HG02970 (cell line): ENCODE results near the gene GAK.
"Not testable (repeated sequence)": the region's sequence is repeated elsewhere in the genome, so short reads cannot be mapped to it uniquely, and the experiment has no call there.

ENCODE experiments used
- ATAC-seq: cut with Tn5 transposase; IDR thresholded peaks from one replicate; pipeline ENCODE4 v1.9.1; 2021; ENCODE audit warnings: mild to moderate bottlenecking, moderate library complexity, moderate number of reproducible peaks; ENCODE audit not compliant: unreplicated experiment, low FRiP score

Gene GAK

GRCh38 chr4:954211-955020 is 22.3 kb upstream of the GAK start:
- no peak for ATAC-seq

GRCh38 chr4:953574-953915 is 21.4 kb upstream of the GAK start:
- ATAC-seq = no peak

DNA sequence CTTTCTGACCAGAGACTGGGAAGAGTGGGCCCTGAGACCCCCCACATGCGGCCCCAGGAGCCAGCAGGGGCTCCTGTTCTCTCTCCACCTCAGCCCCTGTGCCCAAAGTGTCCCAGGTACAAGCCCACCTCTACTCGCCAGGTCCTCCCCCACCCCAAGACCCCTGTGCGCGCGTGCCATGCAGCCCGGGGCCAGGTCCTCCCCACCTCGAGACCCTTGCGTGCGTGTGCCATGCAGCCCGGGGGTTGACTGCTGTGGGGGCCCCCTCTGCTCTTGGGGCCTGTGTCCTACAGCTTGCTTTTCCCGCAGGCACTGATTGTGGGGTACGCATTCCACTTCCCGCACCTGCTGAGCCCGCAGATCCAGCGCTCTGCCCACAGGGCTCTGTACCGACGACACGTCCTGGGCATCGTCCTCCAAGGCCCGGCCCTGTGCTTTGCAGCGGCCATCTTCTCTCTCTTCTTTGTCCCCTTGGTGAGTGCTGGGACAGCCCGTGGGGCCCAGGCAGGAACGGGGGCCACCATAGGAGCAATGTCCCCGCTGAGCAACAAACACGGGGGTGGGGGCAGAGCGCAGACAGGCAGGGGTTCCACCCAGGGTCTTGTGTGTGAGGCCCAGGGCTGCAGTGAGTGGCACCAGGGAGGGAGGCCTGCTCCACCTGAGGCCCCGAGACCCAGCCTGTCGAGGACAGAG is 20.9 kb upstream of the GAK start:
- ATAC-seq = no peak

DNA sequence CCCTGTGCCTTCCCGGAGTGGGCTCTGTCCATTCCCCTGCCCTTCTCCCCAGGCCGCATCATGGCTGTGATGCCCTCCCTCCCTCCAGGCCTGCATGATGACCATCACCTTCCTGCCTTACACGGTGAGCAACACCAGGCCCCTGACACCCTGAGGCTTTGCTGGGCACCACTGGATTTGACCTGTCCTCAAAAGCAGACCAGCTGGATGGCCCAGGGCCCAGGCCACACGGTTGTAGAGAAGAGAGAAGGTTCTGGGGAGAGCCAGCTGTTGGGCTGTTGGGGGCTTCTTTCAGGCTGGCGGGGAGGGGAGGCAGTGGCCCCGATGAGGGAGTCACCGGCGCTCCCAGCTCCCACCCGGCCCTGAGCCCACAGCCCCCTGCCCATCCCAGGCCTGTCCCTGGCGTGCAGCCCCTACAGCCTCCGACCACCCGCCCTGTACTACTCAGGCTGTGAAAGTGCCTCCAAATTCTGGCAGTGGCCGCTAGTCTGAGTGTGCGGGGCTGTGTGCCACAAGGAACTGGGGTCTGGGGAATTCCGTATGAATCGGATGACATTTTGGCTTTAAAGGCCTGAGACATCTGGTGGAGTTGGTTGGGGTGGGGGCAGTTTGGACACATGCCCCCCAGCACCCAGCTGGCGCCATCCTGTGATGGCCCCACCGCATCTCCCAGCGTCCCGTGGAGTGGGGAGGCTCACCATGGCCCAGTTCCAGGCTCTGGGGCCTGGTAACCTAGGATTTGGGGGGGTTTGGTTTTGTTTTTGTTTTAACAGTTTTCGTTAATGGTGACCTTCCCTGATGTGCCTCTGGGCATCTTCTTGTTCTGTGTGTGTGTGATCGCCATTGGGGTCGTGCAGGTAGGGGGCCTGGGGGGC is 19.7 kb upstream of the GAK start:
- ATAC-seq = no peak

- ATAC-seq = no peak
Measured at GRCh38 chr4:951186-951585, 19.1 kb upstream of the GAK start.

DNA sequence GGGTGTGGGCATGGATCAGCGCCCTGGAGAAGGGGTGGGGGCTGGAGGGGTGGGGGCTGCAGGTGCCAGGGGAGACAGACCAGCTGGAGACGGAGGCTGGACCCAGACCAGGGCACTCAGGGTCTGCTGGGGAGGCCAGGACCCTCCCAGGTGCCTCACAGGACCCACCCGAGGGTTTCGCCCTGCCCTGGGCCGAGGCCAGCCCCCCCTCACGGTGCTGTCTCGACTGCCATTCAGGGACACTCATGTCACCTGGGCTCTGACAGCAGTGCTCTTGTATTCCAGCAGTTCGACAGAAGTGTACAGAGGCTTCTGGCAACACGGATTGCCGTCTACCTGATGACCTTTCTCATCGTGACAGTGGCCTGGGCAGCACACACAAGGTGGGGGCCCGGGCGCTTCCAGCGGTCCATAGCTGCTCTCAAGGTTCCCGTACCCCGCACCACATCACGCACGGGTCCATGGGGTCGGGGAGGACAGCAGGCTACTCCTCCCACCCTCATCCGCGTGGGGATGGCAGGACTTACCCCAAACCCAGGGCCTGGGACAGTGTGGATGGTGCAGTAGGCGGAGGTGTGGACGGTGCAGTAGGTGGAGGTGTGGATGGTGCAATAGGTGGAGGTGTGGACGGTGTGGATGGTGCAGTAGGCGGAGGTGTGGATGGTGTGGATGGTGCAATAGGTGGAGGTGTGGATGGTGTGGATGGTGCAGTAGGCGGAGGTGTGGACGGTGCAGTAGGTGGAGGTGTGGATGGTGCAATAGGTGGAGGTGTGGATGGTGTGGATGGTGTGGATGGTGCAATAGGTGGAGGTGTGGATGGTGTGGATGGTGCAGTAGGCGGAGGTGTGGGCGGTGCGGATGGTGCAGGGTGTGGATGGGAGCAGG is 18.3 kb upstream of the GAK start:
- ATAC-seq = no peak

DNA sequence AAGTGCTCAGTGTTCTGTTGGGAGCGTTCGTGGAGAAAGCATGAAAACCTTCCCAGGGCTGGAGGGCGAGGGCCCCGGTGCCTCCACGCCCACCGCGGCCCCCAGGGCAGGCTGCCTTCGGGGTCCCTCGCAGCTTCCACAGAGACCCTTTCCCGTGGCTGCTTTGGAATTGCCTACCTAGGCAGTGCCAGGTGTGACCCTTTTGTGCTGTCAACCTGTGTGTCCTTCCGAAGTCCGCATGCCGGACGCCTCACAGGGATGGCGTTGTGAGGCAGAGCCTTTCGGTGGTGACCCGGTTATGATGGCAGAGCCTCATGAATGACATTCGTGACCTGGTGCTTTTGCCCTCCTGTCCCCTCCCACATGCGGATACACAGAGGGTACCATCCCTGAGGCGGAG is 17.5 kb upstream of the GAK start:
- no peak for ATAC-seq

DNA sequence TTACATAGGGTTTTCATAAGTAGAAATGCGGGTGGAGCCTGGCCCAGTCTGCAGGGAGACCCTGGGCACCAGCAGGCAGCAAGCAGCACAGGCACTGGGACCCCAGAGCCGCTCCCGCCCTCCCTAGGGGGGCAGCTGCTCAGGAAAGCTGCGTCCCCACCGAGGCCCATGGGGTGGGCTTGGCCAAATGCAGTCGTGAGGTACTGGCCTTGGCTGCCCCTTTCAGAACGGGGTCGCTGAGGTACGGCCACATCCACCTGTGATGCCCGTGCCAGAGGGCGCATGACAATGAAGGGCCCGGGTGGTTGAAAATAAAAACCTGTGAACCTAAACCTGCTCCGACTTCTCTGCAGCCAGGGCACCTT is 16.8 kb upstream of the GAK start:
- ATAC-seq = no peak

- ATAC-seq = no peak
Measured at GRCh38 chr4:948101-948935, 16.2 kb upstream of the GAK start.

GRCh38 chr4:947491-947971 is 15.4 kb upstream of the GAK start:
- no peak for ATAC-seq

DNA sequence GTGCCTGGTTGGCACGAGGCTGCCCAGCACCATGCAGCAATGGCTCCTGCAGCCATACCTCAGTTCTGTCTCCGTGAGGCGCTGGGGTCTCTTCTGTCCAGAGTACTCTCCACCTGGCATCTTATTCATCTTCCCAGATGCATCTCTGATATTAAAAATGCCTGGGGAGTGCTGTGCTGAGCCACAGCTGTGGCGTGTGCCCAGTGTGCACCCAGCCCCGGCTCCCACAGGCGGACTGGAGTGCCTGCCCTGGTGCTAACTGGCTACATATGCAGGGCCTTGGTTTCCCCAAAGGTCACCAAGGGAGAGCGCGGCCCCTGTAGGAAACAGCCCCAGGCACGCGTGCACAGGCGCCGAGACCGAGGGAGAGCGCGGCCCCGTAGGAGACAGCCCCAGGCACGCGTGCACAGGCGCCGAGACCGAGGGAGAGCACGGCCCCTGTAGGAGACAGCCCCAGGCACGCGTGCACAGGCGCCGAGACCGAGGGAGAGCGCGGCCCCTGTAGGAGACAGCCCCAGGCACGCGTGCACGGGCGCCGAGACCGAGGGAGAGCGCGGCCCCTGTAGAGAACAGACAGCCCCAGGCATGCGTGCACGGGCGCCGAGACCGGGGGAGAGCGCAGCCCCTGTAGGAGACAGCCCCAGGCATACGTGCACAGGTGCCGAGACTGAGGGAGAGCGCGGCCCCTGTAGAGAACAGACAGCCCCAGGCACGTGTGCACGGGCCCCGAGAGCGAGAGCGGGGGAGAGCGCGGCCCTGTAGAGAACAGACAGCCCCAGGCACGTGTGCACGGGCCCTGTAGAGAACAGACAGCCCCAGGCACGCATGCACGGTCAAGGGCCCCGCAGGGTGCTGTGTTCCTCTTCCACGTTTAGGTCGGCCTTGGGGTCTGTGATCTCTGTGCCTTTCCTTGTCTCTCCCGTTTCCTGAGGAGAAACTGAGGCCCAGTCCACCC is 14.7 kb upstream of the GAK start:
- no peak for ATAC-seq

- no peak for ATAC-seq
Measured at GRCh38 chr4:946103-946450, 14.0 kb upstream of the GAK start.

GRCh38 chr4:945274-946102 is 13.4 kb upstream of the GAK start:
- no peak for ATAC-seq

GRCh38 chr4:939508-939907 is 7.4 kb upstream of the GAK start:
- ATAC-seq = not testable (repeated sequence)

DNA sequence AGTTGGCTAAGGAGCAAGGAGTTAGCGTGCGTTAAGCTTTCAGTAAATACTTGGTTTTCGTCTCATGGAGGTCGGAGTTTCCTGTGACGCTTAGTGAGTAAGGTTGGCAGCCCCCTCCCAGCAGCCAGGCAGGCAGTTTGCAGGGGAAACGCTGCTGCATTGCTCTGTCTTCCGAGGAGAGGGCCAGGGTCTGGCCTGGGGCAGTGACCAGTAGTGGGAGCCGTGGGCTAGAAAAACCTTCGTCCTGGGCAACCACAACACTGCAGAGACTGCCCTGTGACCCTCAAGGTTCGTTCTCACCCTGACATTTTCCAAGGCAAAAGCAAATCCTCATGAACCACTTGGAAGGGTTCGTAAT is 576 bp upstream of the GAK start:
- no peak for ATAC-seq

- no peak for ATAC-seq
Measured at GRCh38 chr4:931194-931959, 739 bp downstream of the GAK start.

DNA sequence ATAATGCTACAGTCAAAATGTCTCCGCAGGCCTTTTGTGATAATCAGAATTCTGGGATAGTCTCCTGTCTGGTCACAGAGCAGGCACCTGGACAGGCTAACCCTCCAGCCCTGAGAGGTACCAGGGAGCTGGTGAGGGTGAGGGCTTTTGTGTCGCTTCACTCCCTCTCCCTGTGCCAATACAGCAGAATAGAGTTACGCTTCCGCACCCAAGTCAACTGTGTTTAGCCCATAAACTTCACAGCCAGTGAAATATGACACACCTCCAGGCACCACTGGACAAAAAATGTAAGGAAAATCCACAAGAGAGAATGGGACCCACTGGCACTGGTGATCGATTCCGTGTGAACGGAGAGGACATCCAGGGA is 1.3 kb downstream of the GAK start:
- no peak for ATAC-seq
